Activated naive CD4-positive, alpha-beta T cell treated with anti-CD3 and anti-CD28 coated beads for 36 hours (primary cell): Measurements from ENCODE around the gene PDLIM4. TPM values are rescaled to one million over a fixed set of nuclear protein-coding genes. Genes with fewer than 3 reads are reported as not detected.
A peak's percentile ranks its signal among the peaks of the same experiment; 100 is the strongest.

ENCODE experiments used
- CTCF ChIA-PET: fragments of 350-600 bp; sonication (Branson Sonifier 250); formaldehyde crosslinking; loops from one replicate; lab custom pipeline; 2021; ENCODE audit warnings: antibody characterized with exemption; lab: Charles Lee
- DNase-seq: peaks from one replicate; pipeline ENCODE4 v3.0.0-alpha.2; 2020
- H3K27ac Mint-ChIP-seq: one replicate; pipeline ENCODE4 v1.8.0; 2021; ENCODE audit warnings: mild to moderate bottlenecking, mixed read lengths
- H3K27me3 Mint-ChIP-seq: one replicate; pipeline ENCODE4 v1.8.0; 2021; ENCODE audit warnings: low read depth, mixed read lengths
- H3K36me3 Mint-ChIP-seq: one replicate; pipeline ENCODE4 v1.8.0; 2021; ENCODE audit warnings: low read depth, mixed read lengths
- H3K4me1 Mint-ChIP-seq: one replicate; pipeline ENCODE4 v1.8.0; 2021; ENCODE audit warnings: low read depth, mixed read lengths
- H3K4me3 Mint-ChIP-seq: one replicate; pipeline ENCODE4 v1.8.0; 2021; ENCODE audit warnings: mild to moderate bottlenecking, moderate library complexity, mixed read lengths
- H3K9me3 Mint-ChIP-seq: one replicate; pipeline ENCODE4 v1.8.0; 2021; ENCODE audit warnings: mixed read lengths
- intact Hi-C: fragments of 100-400 bp; cut with micrococcal nuclease; formaldehyde crosslinking; loops from one replicate; pipeline ENCODE4 v1.15.1; 2023
- total RNA-seq, 2 experiments: library from RNA; stranded (reverse); gene quantifications; one replicate each; pipeline ENCODE4 v1.2.3, GENCODE V29; 2021

PDLIM4 gene
- total RNA-seq, 2 experiments from 2014 or later, result not detected

GRCh38 chr5:132238901-132239500, 18.5 kb upstream of the PDLIM4 start:
- Mint-ChIP-seq H3K27ac (no peak overlapping the region), H3K9me3 (peaks cover 10% of the 10 kb centered on the region), H3K4me3 (no peak overlapping the region), H3K36me3 (peaks cover 2% of the 10 kb centered on the region), H3K4me1 (no peaks in the 10 kb centered on the region), H3K27me3 (peaks cover 10% of the 10 kb centered on the region)
- DNase-seq, result no peak
- CTCF ChIA-PET, result interaction anchor here (1.1 to 4.5 kb wide), 25 partner anchors 9 to 263 kb away, joined by 3 to 52 read pairs (median 7); partner anchors contain the start of genes PDLIM4 and SLC22A5
- intact Hi-C loops, result loop anchor here (1.0 to 5.0 kb wide), 4 partner anchors 33 to 262 kb away; partner anchors contain the start of gene SLC22A5

GRCh38 chr5:132239776-132240175, 17.7 kb upstream of the PDLIM4 start:
- H3K4me1 Mint-ChIP-seq, result no peaks in the 10 kb centered on the region
- no peak overlapping the region for H3K27ac Mint-ChIP-seq
- CTCF ChIA-PET, result interaction anchor here (1.0 to 4.5 kb wide), 5 partner anchors 10 to 258 kb away, joined by 3 to 52 read pairs (median 10); no protein-coding TSS in a partner anchor
- no peak overlapping the region for H3K4me3 Mint-ChIP-seq
- peaks cover 4% of the 10 kb centered on the region for H3K36me3 Mint-ChIP-seq
- no peak for DNase-seq
- intact Hi-C loops, result loop anchor here (5.0 kb wide), 1 partner anchor 33 kb away; no protein-coding TSS in a partner anchor
- peaks cover 15% of the 10 kb centered on the region for H3K27me3 Mint-ChIP-seq
- H3K9me3 Mint-ChIP-seq, result peaks cover 16% of the 10 kb centered on the region

DNA sequence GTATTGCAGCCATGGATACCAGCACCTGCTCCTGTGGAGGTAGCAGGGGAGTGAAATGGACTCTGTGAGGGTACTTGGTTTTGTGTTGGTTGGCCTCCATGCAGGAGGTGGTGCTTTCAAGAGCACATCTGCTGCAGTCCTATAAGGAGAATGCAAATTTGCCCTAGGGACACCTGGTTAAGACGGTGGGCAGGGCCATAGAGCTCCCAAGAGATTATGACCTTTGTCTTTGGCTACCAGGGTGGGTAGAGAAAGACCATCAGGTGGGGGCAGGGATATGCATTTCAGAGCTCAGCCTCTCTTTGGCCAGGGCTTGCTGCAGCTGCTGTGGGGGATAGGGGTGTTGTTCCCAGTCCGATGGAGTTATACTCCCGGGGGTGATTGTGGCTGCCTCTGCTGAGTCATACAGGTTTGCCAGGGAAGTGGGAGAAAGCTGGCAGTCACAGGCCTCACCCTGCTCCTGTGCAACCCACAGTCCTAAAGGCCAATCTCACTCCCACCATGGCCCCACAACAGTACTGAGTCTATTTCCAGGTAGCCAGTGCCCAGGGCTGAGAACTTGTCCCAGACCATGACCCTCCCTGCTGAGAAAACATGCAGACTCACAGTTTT, 14.0 kb upstream of the PDLIM4 start:
- H3K4me1 Mint-ChIP-seq, result no peaks in the 10 kb centered on the region
- H3K9me3 Mint-ChIP-seq, result peaks cover 30% of the 10 kb centered on the region

GRCh38 chr5:132245593-132245992, 11.9 kb upstream of the PDLIM4 start:
- H3K4me1 Mint-ChIP-seq, result no peaks in the 10 kb centered on the region

More for the DNA sequence above, 14.0 kb upstream of the PDLIM4 start:
- no peak overlapping the region for H3K27ac Mint-ChIP-seq
- CTCF ChIA-PET, result no interaction called here
- H3K27me3 Mint-ChIP-seq, result peaks cover 17% of the 10 kb centered on the region
- intact Hi-C loops, result no loop called here
- no peak for DNase-seq
- no peak overlapping the region for H3K4me3 Mint-ChIP-seq
- H3K36me3 Mint-ChIP-seq, result peaks cover 4% of the 10 kb centered on the region

DNA sequence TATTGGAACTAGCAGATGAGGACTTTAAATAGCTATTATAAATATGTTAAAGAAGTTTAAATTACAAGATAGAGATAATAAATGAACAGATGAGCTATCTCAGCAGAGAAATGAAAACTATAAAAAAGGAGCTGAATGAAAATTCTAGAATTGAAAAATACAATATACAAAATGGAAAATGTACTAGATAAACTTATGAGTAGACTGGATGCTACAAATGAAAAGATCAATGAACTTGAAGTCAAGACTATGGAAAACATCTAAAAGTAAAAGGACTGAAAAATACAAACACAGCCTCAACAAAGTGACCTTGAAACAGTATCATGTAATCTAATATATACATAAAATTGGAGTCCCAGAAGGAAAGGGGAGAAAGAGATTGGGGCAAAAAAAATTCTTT, 10.7 kb upstream of the PDLIM4 start:
- Mint-ChIP-seq H3K27me3 (peaks cover 17% of the 10 kb centered on the region), H3K9me3 (peaks cover 27% of the 10 kb centered on the region), H3K4me3 (no peak overlapping the region), H3K27ac (no peak overlapping the region), H3K4me1 (no peaks in the 10 kb centered on the region), H3K36me3 (peaks cover 4% of the 10 kb centered on the region)
- intact Hi-C loops, result no loop called here
- DNase-seq, result no peak
- CTCF ChIA-PET, result interaction anchor here (0.9 to 6.3 kb wide), 2 partner anchors 9 to 204 kb away, joined by 4 to 52 read pairs; no protein-coding TSS in a partner anchor

More at GRCh38 chr5:132245593-132245992, 11.9 kb upstream of the PDLIM4 start:
- Mint-ChIP-seq H3K27me3 (peaks cover 17% of the 10 kb centered on the region), H3K4me3 (no peak overlapping the region), H3K9me3 (peaks cover 30% of the 10 kb centered on the region), H3K27ac (no peak overlapping the region), H3K36me3 (peaks cover 4% of the 10 kb centered on the region)
- DNase-seq, result no peak
- intact Hi-C loops, result no loop called here
- CTCF ChIA-PET, result no interaction called here

GRCh38 chr5:132250547-132250946, 6.9 kb upstream of the PDLIM4 start:
- Mint-ChIP-seq H3K27ac (no peak overlapping the region), H3K9me3 (peaks cover 14% of the 10 kb centered on the region), H3K4me1 (no peaks in the 10 kb centered on the region), H3K27me3 (peaks cover 2% of the 10 kb centered on the region), H3K36me3 (no peaks in the 10 kb centered on the region), H3K4me3 (no peak overlapping the region)
- DNase-seq, result no peak
- CTCF ChIA-PET, result interaction anchor here (6.3 kb wide), 1 partner anchor 12 kb away, joined by 52 read pairs; no protein-coding TSS in a partner anchor
- intact Hi-C loops, result no loop called here

GRCh38 chr5:132251220-132251725, 6.2 kb upstream of the PDLIM4 start:
- Mint-ChIP-seq H3K9me3 (peaks cover 7% of the 10 kb centered on the region), H3K27ac (no peak overlapping the region), H3K4me1 (no peaks in the 10 kb centered on the region), H3K27me3 (peaks cover 4% of the 10 kb centered on the region), H3K4me3 (no peak overlapping the region), H3K36me3 (no peaks in the 10 kb centered on the region)
- intact Hi-C loops, result no loop called here
- CTCF ChIA-PET, result interaction anchor here (6.3 kb wide), 1 partner anchor 13 kb away, joined by 52 read pairs; no protein-coding TSS in a partner anchor
- DNase-seq, result peak; percentile 2

DNA sequence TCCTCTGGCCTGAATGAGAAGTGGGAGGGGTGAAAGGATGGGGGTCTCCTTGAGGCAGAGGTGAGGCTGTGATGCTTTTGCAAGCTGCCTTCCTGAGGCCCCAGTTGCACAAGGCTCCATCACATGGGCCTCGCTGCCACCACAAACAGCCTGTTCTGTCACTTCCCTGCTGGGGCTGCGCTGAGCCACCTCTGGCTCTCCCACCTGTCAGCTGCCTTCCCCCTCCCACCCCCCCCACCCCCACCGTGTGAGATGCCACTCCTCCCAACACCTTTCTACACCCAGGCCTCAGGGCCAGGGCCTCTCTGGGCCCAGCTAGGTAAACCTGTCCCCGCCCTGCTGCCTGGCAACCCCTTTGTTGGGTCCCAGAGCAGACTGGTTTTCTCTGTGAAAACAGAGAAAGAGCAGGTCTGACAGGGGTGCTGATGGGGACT, 4.5 kb upstream of the PDLIM4 start:
- intact Hi-C loops, result no loop called here
- Mint-ChIP-seq H3K27ac (no peak overlapping the region), H3K4me3 (no peak overlapping the region), H3K9me3 (no peaks in the 10 kb centered on the region), H3K4me1 (peaks cover 2% of the 10 kb centered on the region), H3K27me3 (peaks cover 9% of the 10 kb centered on the region), H3K36me3 (no peaks in the 10 kb centered on the region)
- peak; percentile 0 for DNase-seq
- CTCF ChIA-PET, result interaction anchor here (0.7 kb wide), 1 partner anchor 80 kb away, joined by 3 read pairs; no protein-coding TSS in a partner anchor

- H3K4me1 Mint-ChIP-seq, result peaks cover 2% of the 10 kb centered on the region
- intact Hi-C loops, result no loop called here
Measured at GRCh38 chr5:132253452-132254320, 3.8 kb upstream of the PDLIM4 start.

DNA sequence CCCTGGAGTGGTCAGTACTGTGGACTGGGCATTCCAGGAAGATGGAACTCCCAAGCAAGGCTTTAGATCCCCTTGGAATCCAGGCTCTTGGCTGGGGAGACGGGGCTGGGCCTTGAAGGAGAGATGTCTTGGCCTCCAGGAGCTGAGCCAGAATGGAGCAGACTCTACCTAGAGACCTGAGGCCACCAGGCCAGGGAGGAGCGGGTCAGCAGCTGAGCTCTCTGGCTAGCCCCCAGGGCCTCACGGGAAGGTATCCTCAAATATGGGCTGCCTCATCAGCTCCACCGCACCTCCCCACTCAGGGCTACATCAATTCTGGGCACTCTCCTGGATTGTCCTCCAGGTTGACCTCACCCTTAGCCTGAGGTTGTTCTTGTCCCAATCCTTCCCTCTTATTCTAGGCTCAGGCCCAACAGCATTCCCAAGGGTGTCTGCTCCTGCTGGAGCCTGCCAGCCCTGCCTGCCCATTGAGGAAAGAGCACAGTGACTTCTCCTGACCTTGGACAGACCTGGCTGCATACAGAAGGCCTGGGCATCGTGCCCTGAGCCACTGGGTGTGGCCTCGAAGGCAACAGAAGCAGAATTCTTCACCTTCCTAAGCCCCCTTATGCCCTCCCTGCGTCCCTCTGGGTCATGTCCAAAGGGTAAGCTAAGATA, 3.0 kb upstream of the PDLIM4 start:
- Mint-ChIP-seq H3K9me3 (no peaks in the 10 kb centered on the region), H3K4me3 (no peak overlapping the region), H3K27me3 (peaks cover 12% of the 10 kb centered on the region), H3K4me1 (peaks cover 2% of the 10 kb centered on the region), H3K27ac (no peak overlapping the region), H3K36me3 (no peaks in the 10 kb centered on the region)
- no peak for DNase-seq
- CTCF ChIA-PET, result interaction anchor here (1.3 kb wide), 1 partner anchor 17 kb away, joined by 5 read pairs; no protein-coding TSS in a partner anchor
- intact Hi-C loops, result no loop called here

More at GRCh38 chr5:132253452-132254320, 3.8 kb upstream of the PDLIM4 start:
- no peaks in the 10 kb centered on the region for H3K36me3 Mint-ChIP-seq
- peak; percentile 2 for DNase-seq
- CTCF ChIA-PET, result interaction anchor here (0.7 to 1.3 kb wide), 2 partner anchors 16 to 79 kb away, joined by 3 to 5 read pairs; no protein-coding TSS in a partner anchor
- H3K9me3 Mint-ChIP-seq, result no peaks in the 10 kb centered on the region
- H3K4me3 Mint-ChIP-seq, result no peak overlapping the region
- H3K27me3 Mint-ChIP-seq, result peaks cover 12% of the 10 kb centered on the region
- no peak overlapping the region for H3K27ac Mint-ChIP-seq

GRCh38 chr5:132256086-132256782, 1.3 kb upstream of the PDLIM4 start:
- H3K27ac Mint-ChIP-seq, result no peak overlapping the region
- intact Hi-C loops, result no loop called here
- no peaks in the 10 kb centered on the region for H3K9me3 Mint-ChIP-seq
- DNase-seq, result peak; percentile 3
- no peak overlapping the region for H3K4me3 Mint-ChIP-seq
- CTCF ChIA-PET, result interaction anchor here (2.2 kb wide), 1 partner anchor 18 kb away, joined by 9 read pairs; no protein-coding TSS in a partner anchor
- H3K36me3 Mint-ChIP-seq, result no peaks in the 10 kb centered on the region
- peaks cover 12% of the 10 kb centered on the region for H3K27me3 Mint-ChIP-seq
- H3K4me1 Mint-ChIP-seq, result peaks cover 14% of the 10 kb centered on the region
